Measurements from ENCODE around the gene NELL1.

DNA sequence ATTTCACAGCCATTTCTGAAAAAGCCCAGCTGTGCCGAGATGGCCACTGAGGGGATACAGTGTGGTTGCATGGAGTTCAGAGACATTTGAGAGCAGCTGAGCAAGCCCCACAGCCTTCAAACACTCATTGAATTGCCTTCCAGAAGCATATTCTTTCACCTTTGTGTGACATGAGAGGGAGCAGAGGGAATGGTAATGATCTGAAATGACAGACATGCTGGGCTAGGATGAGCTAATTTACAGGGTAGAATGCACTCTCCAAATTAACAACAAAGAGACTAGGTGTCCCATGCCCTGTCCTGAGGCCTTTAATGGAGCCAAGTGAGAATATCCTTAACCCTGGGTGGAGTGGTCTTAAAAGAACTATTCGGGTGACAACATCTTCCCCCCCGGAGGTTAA is 585.4 kb downstream of the NELL1 start:
- no peak for TF ChIP-seq ZNF565 (CRISPR knock-in tag; conservative IDR thresholded peaks at IDR 0.05; ENCODE audit: low read depth)
- no peak for TF ChIP-seq OSR1 (CRISPR knock-in tag; IDR thresholded peaks at IDR 0.05)
- TF ChIP-seq, protein P1, sequence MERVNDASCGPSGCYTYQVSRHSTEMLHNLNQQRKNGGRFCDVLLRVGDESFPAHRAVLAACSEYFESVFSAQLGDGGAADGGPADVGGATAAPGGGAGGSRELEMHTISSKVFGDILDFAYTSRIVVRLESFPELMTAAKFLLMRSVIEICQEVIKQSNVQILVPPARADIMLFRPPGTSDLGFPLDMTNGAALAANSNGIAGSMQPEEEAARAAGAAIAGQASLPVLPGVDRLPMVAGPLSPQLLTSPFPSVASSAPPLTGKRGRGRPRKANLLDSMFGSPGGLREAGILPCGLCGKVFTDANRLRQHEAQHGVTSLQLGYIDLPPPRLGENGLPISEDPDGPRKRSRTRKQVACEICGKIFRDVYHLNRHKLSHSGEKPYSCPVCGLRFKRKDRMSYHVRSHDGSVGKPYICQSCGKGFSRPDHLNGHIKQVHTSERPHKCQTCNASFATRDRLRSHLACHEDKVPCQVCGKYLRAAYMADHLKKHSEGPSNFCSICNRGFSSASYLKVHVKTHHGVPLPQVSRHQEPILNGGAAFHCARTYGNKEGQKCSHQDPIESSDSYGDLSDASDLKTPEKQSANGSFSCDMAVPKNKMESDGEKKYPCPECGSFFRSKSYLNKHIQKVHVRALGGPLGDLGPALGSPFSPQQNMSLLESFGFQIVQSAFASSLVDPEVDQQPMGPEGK (CRISPR knock-in tag; IDR thresholded peaks at IDR 0.05; ENCODE audit: borderline replicate concordance), result no peak
- no peak for TF ChIP-seq ZNF70 (CRISPR knock-in tag; IDR thresholded peaks at IDR 0.05)
- no peak for TF ChIP-seq ZFP30 (CRISPR knock-in tag; IDR thresholded peaks at IDR 0.05)
- no peak for TF ChIP-seq ARNTL (CRISPR knock-in tag; IDR thresholded peaks at IDR 0.05; ENCODE audit: borderline replicate concordance, low read depth)
- no peak for TF ChIP-seq RARB (CRISPR knock-in tag; IDR thresholded peaks at IDR 0.05)
- TF ChIP-seq PPARA (CRISPR knock-in tag; IDR thresholded peaks at IDR 0.05; ENCODE audit: borderline replicate concordance), result no peak
- TF ChIP-seq ZNF8 (CRISPR knock-in tag; IDR thresholded peaks at IDR 0.05), result no peak
- no peak for TF ChIP-seq GLIS3 (CRISPR knock-in tag; IDR thresholded peaks at IDR 0.05)
- TF ChIP-seq ESRRG (CRISPR knock-in tag; IDR thresholded peaks at IDR 0.05), result no peak
- TF ChIP-seq, protein P2, sequence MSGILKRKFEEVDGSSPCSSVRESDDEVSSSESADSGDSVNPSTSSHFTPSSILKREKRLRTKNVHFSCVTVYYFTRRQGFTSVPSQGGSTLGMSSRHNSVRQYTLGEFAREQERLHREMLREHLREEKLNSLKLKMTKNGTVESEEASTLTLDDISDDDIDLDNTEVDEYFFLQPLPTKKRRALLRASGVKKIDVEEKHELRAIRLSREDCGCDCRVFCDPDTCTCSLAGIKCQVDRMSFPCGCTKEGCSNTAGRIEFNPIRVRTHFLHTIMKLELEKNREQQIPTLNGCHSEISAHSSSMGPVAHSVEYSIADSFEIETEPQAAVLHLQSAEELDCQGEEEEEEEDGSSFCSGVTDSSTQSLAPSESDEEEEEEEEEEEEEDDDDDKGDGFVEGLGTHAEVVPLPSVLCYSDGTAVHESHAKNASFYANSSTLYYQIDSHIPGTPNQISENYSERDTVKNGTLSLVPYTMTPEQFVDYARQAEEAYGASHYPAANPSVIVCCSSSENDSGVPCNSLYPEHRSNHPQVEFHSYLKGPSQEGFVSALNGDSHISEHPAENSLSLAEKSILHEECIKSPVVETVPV (CRISPR knock-in tag; IDR thresholded peaks at IDR 0.05), result no peak
- TF ChIP-seq, protein P3, sequence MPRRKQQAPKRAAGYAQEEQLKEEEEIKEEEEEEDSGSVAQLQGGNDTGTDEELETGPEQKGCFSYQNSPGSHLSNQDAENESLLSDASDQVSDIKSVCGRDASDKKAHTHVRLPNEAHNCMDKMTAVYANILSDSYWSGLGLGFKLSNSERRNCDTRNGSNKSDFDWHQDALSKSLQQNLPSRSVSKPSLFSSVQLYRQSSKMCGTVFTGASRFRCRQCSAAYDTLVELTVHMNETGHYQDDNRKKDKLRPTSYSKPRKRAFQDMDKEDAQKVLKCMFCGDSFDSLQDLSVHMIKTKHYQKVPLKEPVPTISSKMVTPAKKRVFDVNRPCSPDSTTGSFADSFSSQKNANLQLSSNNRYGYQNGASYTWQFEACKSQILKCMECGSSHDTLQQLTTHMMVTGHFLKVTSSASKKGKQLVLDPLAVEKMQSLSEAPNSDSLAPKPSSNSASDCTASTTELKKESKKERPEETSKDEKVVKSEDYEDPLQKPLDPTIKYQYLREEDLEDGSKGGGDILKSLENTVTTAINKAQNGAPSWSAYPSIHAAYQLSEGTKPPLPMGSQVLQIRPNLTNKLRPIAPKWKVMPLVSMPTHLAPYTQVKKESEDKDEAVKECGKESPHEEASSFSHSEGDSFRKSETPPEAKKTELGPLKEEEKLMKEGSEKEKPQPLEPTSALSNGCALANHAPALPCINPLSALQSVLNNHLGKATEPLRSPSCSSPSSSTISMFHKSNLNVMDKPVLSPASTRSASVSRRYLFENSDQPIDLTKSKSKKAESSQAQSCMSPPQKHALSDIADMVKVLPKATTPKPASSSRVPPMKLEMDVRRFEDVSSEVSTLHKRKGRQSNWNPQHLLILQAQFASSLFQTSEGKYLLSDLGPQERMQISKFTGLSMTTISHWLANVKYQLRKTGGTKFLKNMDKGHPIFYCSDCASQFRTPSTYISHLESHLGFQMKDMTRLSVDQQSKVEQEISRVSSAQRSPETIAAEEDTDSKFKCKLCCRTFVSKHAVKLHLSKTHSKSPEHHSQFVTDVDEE (CRISPR knock-in tag; IDR thresholded peaks at IDR 0.05), result no peak
- no peak for TF ChIP-seq BACH2 (CRISPR knock-in tag; IDR thresholded peaks at IDR 0.05; ENCODE audit: borderline replicate concordance)

Measured in SK-N-SH treated with all-trans-retinoic acid at 6 μM for 48 hours (cell line).